GM04504 (cell line): Measurements from ENCODE around the gene ACACA.
"Not testable (repeated sequence)": the region's sequence is repeated elsewhere in the genome, so short reads cannot be mapped to it uniquely, and the experiment has no call there.

ENCODE experiments used
- DNase-seq: peaks from one replicate; pipeline ENCODE4 v3.0.0-alpha.2; 2012; ENCODE audit warnings: low read depth

ACACA gene

GRCh38 chr17:37406635-37407461 is at the start of gene ACACA, which contains the start of gene TADA2A:
ACACA (minus strand) TSS chr17:37406836; CDS start chr17:37406299, 537 bp downstream.
TADA2A (plus strand) TSS chr17:37406886; CDS start chr17:37411366, 4,480 bp downstream.
- DNase-seq = peak; percentile 57

GRCh38 chr17:37450112-37450511 is 43.5 kb upstream of the ACACA start:
- no peak for DNase-seq

GRCh38 chr17:37447641-37448040 is 41.0 kb upstream of the ACACA start:
- no peak for DNase-seq

- DNase-seq = no peak
These were observed 39.4 kb upstream of the ACACA start for GRCh38 chr17:37446027-37446426.

- not testable (repeated sequence) for DNase-seq
These were observed 34.9 kb upstream of the ACACA start for GRCh38 chr17:37441369-37442014.

GRCh38 chr17:37440424-37440823 is 33.8 kb upstream of the ACACA start:
- no peak for DNase-seq

GRCh38 chr17:37438141-37438540 is 31.5 kb upstream of the ACACA start:
- no peak for DNase-seq

- DNase-seq = no peak
These were observed 26.0 kb upstream of the ACACA start for GRCh38 chr17:37432671-37433070.

GRCh38 chr17:37430051-37430627 is 23.5 kb upstream of the ACACA start:
- peak; percentile 35 for DNase-seq

GRCh38 chr17:37429453-37429852 is 22.8 kb upstream of the ACACA start:
- no peak for DNase-seq

GRCh38 chr17:37429039-37429438 is 22.4 kb upstream of the ACACA start:
- no peak for DNase-seq

GRCh38 chr17:37425268-37425667 is 18.6 kb upstream of the ACACA start:
- no peak for DNase-seq

- no peak for DNase-seq
These were observed 16.5 kb upstream of the ACACA start for GRCh38 chr17:37422971-37423625.

GRCh38 chr17:37417852-37418251 is 11.2 kb upstream of the ACACA start:
- DNase-seq = no peak

GRCh38 chr17:37413875-37414519 is 7.4 kb upstream of the ACACA start:
- DNase-seq = no peak

GRCh38 chr17:37410357-37410756 is 3.7 kb upstream of the ACACA start:
- no peak for DNase-seq

- DNase-seq = not testable (repeated sequence)
These were observed 1.5 kb upstream of the ACACA start for GRCh38 chr17:37408145-37408479.

GRCh38 chr17:37405955-37406634 is 541 bp downstream of the ACACA start:
- DNase-seq = no peak

- not testable (repeated sequence) for DNase-seq
These were observed 1.1 kb downstream of the ACACA start for GRCh38 chr17:37405522-37405921.

- DNase-seq = no peak
These were observed 6.1 kb downstream of the ACACA start for GRCh38 chr17:37400505-37400904.

GRCh38 chr17:37399265-37399803 is 7.3 kb downstream of the ACACA start:
- DNase-seq = no peak
